Stimulated activated CD8-positive, alpha-beta memory T cell treated with anti-CD3 and anti-CD28 coated beads, Interleukin-2, amount 100 ng/mL, for 48 hours (primary cell): Measurements from ENCODE around the gene REPIN1.

Experiments
- DNase-seq, 2 donors: peaks; one replicate each; pipeline ENCODE4 v3.0.0-alpha.2; 2020; ENCODE audit warnings: low read depth in 2 of 2

REPIN1 gene

DNA sequence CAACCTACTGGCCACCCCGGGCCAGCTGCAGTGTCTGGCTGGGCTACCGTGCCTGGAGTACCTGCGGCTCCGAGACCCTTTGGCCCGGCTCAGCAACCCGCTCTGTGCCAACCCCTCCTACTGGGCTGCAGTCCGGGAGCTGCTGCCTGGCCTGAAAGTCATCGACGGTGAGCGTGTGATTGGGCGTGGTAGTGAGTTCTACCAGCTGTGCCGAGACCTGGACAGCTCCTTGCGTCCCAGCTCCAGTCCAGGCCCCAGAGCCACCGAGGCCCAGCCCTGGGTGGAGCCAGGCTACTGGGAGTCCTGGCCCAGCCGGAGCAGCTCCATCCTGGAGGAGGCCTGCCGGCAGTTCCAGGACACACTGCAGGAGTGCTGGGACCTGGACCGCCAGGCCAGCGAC, 31.4 kb upstream of the REPIN1 start:
- DNase-seq: no peak

DNA sequence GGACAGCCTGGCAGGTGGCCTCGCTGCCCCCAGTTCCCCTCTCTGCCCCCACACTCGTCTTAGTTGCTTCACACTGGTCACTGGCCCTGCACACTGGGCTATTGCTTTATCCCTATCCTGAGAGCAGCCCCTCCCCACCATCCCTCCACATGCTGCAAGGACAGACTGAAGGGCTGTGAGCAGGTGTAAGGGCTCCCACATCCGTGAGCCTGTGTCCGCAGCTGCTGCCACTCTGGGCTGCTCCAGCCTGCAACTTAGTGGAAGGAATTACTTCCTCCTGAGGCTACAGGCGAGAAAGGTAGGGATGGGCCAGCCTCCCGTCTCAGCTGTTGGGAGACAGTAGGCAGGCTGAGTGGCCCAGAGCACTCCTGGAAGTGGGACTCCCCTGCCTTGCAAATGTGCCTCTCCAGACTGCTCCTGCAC, 31.0 kb upstream of the REPIN1 start:
- no peak for DNase-seq

DNA sequence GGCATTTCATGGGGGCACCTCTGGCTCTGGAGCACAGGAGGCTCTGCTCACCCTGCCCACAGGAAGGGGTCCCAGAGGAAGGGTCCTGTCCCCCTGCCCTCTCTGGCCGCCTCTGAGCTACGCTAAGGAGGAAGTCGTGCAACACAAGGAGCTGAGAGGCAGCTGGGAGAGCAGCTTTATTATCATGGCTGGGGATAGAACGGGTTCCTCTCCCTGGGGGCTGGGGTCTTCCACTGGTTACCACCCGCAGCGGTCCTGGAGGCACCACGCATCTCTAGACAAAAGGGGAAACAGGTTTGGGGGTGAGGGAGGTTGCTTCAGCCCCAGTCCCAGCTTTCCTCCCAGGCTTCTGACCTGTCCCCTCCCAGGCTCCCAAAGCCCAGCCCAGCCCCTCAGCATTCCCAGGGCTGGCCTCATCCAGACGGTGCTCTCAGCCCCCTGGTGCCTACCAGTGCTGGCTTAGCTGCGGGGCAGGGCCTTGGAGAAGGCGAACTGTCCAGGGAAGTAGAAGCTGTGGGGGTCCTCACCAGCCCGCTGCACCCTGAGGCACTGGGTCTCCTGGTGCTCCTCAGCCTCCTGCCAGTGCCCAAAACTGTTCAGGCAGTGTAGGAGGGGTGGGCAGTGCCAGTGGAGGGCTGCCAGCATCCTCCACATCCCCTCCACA, 30.3 kb upstream of the REPIN1 start:
- no peak for DNase-seq

DNA sequence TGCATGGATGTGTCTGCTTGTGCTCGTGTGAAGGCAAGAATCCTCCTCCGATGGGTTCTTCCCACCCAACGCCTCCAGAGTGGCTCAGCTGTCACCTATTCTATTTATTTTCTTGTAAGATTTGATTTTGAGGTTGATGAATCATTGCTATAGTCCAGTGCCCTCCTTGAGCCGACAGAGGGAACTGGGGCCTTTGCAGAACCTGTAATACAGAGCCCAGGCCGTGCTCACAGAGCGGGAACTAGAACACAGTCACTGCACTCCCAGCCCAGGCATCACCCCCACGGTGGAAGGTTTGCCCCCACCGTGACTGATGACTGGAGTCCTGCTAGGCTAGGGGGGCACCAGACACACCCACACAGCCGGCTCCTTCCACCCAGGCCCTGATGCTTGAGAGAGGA, 29.2 kb upstream of the REPIN1 start:
- DNase-seq: no peak

DNA sequence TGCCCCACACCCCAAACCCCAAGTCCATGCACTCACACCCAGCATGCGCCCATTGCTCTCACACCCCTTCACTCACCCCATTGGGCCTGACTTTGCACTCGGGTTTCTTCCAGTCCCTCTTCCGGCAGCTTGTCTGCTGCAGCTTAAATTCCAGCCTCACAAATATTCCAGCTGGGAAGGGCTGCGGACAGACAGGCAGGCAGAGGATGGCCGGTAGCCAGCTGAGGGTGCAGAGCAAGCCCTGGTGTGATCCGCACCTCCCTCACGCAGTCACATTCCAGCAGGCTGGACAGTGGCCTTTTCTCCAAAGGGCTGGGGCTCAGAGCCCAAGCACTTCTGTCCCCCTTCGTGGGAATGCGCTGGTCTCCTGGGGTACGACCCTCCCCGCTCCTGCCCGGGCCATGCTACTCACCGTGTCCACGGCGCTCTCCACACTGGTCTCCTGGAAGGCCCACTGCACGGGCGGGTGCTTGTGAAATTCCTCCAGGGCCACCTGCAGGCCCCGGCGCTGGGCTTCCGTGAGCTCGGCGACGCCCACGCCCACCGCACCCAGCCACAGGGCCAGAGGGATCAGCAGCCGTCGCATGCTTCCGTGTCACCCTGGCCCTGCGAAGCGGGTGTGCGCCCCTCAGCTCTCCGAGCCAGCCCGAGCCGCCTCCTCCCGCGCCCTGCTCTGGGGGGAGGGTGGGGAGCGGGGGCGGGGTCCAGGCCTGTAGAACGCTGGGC, 28.4 kb upstream of the REPIN1 start:
- DNase-seq: peak in 1 of 2 donors; percentile 22

DNA sequence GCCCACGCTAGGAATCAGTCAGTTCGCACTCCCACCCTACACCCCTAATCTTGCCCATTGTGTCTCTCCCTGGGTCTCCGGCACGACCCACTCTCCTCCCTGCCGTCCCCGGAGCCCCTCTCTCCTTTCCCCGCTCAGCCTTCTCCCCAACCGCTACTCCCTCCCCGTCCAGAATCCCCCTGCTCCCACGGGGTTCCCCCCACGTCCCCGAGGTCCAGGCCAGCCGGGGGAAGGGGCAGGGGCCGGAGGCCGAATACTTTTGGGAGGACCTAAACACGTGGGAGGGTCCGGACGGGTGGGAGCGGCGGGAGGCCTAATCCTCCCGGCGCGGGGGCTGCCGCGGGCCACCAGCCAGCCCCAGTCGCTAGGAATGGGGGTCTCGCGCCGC, 27.8 kb upstream of the REPIN1 start:
- no peak for DNase-seq

DNA sequence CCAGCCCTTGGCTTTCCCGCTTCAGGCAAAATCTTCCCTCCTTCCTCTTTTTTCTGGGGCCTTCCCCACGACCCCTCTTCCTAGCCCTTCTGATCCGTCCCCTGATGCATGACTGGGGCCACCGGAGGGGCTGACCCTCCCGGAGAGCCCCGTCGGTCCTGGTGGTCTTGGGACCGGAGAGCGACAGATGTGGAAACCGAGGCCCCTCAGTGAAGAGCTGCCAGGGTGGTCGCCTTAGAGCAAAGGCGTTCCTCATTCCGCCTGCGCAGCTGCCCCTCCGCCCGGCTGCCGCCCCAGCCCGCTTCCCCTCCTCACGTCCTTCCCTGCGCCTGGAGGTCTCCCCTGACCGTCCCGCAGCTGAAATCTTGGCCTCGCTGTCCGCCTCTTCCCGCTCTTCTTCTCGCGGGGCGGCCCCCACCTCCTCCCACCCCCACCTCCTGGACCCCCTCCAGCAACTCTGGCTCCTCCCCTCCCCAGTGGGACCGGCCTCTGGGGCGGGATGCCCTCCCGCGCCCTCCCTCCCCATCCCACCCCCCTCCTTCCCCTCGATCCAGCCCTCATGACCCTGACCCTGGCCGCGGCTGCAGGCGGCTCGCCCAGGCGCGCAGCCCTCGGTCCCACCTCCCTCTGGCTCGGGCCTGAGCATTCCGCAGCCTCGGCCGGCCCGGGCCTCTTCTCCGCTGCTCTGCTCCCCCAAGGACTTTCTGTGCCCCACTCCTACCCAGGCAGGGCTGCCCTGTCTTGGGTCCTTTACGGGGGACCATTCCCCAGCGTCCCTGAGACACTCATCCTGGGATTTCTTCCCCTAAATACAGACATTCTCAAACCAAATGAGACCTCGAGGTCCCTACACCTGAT, 27.1 kb upstream of the REPIN1 start, which contains the start of gene RARRES2:
RARRES2 (minus strand) TSS at position 367 of the 858 bp plus-strand sequence. CDS start 1,020 bp downstream, outside the sequence.
- DNase-seq: no peak

DNA sequence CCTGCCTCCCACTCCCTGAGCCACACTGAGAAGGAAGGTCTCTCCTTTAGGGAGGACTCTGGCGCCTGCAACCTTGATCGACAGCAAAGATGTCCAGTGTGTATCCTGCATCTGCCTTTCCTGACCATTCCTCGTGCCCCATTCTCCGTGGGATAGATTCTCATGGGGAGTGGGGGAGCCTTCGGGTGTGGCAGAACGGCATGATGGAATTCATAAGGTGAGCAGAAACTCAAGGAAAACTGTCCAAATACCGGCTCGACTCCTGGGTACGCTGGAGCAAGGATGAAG, 26.6 kb upstream of the REPIN1 start:
- no peak for DNase-seq

DNA sequence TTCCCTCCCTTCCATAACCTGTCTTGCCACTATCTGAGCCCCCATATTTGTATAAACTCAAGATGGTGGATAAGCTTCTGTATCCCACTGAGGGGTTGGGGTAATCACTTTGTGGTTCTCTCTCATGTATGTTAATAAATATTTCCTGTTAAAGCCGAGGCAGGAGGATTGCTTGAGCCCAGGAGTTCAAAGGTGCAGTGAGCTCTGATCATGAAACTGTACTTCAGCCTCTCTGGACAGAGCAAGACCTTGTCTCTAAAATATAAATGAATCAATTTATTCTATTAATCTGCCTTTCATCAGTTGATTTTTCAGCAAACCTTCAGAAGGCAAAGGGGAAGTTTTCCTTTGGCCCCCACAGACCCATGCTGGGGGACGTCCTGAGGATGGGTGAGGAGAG, 25.4 kb upstream of the REPIN1 start:
- DNase-seq: no peak

DNA sequence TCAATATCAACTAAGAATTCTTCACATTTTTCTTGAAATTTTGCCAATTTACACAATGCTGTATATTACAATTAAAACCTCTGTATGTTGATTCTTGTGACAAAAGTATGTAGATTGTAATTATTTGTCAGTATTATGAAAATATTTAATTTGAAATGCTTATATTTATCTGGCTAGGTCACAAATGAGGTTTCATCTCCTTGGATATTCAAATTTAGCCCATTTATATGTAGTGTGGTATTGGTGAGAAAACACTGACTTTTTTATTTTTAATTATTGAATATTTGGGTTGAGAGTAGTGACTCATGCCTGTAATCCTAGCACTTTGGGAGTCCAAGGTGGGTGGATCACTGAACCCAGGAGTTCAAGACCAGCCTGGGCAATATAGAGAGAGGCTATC, 24.3 kb upstream of the REPIN1 start:
- no peak for DNase-seq

DNA sequence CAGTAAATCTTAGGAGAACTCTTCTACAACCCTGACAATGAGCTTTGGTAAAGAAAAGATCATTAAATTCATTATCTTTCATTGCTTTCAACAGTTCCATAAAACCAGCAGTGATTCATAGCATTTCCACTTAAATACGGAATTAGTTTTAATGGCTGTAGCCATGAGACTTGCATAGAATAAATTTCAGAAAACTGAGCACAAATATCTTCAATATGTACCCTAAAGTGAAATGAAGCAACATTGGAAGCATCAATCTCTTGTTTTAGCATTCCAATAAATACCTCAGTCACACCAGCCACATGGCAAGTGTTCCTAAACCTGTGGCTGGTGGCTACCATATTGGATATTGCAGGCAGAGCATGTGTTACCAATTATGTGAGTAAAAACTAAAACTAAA, 23.6 kb upstream of the REPIN1 start:
- no peak for DNase-seq

DNA sequence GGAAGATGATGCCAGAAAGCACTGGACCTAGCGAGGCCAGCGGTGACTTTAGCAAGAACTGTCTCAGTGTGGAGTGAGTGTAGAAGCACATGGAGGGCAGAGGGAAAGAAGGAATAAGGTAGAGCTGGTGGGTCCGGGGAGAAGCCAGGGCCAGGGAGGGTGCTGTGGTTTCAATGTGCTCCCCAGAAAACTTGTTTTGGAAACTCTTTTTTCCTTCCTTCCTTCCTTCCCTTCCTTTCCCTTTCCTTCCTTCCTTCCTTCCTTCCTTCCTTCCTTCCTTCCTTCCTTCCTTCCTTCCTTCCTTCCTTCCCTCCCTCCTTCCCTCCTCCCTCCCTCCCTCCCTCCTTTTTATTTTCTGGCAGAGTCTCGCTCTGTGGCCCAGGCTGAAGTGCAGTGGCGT, 21.7 kb upstream of the REPIN1 start:
- no peak for DNase-seq

DNA sequence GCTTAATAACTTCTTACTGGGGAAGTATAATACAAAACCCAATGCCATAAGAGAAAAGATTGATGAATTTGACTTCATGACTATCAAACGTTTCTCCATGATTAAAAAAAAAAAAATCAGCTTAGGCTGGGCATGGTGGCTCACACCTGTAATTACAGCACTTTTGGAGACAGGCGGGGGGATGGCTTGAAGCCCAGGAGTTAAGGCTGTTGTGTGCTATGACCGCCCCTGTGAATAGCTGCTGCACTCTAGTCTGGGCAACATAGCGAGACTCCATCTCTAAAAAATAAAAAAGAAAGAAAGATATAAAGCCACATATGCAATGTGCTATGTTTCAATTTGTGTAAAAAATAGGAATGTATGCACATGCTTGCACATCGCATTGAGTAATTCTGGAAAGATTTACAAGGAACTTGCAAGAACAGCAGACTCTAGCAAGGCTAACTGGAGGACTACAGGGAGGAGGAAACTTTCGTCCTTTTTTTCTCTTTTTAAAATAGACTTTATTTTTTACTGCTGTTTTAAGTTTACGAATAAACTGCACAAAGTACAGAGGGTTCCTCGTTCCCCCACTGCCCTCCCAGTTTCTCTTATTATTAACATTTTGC, 16.9 kb upstream of the REPIN1 start:
- DNase-seq: no peak

DNA sequence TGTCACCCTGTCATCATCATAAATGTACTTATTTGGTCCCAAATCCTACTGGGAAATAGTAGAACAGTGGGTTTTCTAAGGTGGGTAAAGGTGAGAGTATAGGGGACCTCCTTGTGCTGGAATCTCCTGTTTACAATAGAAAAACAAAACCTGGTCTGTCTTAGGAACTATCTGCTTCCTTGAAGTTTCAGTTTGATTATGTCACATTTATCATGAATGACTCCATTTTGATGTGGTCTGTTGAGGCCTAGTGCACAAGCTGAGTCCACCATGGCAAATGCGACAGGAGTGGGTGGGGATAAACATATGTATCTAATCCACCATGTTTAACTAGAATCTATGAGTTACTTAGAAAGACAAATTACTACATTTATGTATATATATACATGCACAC, 13.0 kb upstream of the REPIN1 start:
- DNase-seq: no peak

DNA sequence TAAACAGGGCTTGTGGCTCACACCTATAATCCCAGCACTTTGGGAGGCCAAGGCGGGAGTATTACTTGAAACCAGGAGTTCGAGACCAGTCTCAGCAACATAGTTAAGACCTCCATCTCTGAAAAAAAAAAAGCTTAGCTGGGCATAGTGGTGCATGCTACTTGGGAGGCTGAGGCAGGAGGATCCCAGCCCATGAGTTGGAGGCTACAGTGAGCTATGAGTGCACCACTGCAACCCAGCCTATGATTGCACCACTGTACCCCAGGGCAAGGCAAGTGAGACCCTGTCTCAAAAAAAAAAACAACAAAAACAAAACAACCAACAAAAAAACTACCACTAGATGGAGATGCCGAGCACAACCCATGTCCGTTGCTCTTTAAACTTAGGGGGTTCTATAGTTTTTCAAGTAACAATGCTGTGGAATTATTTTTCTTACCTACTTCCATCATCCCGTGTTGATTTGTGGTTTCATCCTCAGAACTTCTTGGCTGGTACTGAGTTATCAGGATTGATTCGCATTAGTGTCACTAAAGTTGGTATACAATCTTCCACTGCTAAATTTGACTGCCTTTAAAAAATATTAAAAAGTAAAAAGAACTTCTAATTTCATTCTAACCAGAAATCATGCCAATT, 12.2 kb upstream of the REPIN1 start:
- no peak for DNase-seq

DNA sequence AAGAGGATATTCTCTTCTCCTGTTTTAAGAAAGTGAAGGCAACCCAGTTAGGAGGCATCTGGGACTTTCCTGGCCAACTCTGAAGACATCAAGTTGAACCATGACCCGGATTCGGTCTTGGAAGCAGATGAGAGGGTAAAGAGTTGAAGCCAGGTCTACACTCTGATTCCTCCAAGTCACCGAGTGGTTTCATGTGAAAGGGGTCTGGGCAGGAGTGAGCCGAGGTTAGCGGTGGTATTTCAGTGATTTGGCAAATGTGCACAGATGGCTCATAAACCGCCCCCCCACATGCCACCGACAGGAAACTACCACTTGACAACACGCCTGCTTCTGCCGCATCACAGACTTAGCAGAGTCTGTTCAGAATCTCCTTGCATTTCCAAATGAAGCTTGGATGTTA, 11.4 kb upstream of the REPIN1 start:
- DNase-seq: peak; percentile 35 to 49

DNA sequence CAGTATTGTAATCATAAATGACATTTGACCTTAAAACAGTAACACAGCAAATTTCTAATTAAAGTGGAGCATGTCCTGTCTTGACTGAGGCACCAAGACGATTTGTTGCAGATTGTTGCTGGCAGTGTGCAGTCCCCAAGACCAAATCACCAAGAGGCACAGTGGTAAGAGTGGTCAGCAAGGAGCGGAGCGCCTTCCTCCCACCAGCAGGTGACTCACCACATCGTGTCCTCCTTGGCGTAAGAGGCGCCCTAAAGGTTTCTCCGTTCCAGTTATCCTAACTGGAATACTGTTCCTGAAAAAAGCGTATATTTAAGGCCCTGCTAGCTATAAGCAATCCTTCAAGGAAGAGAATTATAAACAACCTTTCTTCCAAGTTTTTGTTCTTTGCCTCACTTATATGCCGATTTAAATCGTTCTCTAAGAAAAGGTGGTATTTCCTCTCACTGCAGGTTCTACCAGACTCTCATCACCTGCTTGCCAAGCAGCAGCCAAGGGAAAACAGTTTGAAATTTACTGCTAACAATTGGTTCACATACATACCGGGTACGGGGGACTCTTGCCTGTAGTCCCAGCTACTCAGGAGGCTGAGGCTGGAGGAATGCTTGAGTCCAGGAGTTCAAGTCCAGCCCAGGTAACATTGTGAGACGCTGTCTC, 10.7 kb upstream of the REPIN1 start:
- no peak for DNase-seq

DNA sequence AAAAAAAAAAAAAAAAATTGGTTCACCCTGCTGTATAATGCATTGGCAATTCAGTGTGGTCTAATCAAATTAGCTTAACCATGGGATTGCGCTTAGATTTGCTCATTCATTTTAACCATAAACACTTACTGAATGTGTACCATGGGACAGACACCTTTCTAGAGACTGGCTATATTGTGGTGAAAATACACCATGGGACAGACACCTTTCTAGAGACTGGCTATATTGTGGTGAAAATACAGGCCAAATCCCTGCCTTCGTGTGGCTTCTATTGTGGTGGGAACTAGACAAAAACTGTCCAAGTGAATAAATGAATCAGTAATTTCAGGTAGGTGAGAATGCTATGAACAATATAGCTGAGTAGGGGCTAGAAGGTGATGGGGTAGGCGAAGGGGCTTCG, 10.2 kb upstream of the REPIN1 start:
- DNase-seq: no peak

DNA sequence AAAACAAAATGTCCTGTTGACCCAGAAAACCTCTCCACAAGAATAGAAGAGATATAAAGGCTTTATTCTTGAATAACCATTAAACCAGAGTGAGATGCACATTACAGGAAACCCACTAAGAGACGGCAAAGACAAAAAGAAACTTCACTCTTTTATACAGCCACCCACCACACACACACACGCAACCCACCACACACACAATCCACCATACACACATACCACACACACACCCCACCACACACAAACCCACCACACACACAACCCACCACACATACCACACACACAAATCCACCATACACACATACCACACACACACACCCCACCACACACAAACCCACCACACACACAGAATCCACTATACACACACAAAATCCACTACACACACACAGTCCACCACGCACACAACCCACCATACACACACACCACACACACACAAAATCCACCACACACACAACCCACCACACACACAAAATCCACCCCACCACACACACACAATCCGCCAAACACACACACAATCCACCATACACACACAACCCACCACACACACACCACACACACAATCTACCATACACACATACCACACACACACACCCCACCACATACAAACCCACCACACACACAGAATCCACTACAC, 9.5 kb upstream of the REPIN1 start:
- no peak for DNase-seq

DNA sequence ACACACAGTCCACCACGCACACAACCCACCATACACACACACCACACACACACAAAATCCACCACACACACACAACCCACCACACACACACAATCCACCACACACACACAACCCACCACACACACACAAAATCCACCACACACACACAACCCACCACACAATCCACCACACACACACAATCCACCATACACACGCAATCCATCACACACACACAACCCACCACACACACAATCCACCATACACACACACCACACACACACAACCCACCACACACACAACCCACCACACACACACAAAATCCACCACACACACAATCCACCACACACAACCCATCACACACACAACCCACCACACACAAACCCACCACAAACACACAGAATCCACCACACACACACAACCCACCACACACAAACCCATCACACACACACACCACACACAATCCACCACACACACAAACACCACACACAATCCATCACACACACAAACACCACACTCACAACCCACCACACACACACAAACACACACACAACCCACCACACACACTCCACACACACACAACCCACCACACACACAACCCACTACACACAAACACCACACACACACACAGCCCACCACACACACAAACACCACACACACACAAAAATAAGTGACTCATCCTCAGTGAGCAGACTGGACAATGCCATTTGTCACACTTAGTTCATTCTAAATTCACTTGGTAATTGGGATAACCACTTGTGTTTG, 8.8 kb upstream of the REPIN1 start:
- no peak for DNase-seq
